HG02973 (cell line): ENCODE measurements around the gene H6PD.
A peak's percentile ranks its signal among the peaks of the same experiment; 100 is the strongest.

Experiments used
- ATAC-seq: cut with Tn5 transposase; IDR thresholded peaks from one replicate; pipeline ENCODE4 v1.9.1; 2021; ENCODE audit warnings: moderate library complexity; ENCODE audit not compliant: unreplicated experiment

H6PD gene

GRCh38 chr1:9256332-9256731, 21.8 kb downstream of the H6PD start:
- no peak for ATAC-seq

DNA sequence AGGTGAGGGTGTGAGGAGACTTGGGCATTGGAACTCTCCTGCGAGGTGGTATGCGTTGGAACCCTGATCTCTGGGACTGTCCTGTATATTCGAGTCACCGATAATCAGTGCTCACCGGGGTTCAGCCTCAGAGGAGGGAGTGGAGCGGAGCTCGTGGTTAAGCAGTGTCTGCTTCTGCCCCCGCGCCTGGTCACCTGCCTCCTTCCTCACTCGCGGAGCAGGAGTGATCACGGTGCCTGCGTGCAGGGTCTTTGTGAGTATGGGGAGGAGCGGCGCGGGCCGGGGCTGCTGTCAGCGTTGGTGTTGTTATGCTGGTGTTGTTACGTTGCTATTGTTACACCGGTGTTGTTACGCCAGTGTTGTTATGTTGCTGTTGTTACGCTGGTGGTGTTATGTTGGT, 23.3 kb downstream of the H6PD start:
- ATAC-seq: no peak

DNA sequence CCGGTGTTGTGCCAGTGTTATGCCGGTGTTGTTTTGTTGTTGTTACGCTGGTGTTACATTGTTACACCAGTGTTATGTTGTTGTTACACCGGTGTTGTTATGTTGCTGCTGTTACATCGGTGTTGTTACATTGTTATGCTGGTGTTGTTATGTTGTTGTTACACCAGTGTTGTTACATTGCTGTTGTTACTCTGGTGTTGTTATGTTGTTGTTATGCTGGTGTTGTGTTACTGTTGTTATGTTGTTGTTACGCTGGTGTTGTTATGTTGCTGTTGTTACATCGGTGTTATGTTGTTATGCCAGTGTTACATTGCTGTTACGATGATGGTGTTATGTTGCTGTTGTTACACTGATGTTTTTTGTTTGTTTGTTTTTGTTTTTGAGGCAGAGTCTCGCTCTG, 24.1 kb downstream of the H6PD start:
- no peak for ATAC-seq

DNA sequence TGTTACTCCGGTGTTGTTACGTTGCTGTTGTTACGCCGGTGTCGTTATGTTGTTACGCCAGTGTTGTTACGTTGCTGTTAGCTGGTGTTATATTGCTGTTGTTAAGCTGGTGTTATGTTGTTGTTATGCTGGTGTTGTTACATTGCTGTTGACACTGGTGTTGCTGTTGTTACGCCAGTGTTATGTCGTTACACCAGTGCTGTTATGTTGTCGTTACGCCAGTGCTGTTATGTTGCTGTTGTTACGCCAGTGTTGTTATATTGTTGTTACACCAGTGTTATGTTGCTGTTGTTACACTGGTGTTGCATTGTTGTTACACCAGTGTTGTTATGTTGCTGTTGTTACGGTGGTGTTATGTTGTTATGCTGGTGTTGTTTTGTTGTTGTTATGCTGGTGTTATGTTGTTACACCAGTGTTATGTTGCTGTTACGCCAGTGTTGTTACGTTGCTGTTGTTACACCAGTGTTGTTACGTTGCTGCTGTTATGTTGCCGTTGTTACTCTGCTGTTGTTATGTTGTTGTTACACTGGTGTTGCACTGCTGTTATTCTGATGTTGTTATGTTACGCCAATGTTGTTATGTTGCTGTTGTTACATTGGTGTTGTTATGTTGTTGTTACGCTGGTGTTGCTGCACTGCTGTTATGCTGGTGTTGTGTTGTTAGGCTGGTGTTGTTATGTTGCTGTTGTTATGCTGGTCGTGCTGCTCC, 25.6 kb downstream of the H6PD start:
- no peak for ATAC-seq

DNA sequence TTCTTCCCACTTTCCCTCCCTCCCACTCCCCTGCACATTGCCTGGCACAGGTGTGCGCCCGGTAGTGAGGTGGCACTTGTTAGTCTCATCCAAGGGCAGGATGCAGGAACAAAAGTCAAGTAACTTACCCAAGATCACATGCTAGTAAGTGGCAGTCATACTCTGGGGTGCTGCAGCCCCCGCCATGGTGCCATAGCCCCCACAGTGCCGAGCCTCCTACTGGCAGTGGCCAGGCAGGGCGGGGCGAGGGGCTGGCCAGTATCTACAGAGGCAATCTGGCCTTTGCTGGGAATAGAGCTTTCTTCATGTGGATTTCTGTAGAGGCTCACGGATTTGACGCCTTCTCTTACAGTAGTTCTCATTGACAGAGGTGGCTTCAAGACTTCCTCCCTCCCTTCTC, 26.9 kb downstream of the H6PD start:
- no peak for ATAC-seq

DNA sequence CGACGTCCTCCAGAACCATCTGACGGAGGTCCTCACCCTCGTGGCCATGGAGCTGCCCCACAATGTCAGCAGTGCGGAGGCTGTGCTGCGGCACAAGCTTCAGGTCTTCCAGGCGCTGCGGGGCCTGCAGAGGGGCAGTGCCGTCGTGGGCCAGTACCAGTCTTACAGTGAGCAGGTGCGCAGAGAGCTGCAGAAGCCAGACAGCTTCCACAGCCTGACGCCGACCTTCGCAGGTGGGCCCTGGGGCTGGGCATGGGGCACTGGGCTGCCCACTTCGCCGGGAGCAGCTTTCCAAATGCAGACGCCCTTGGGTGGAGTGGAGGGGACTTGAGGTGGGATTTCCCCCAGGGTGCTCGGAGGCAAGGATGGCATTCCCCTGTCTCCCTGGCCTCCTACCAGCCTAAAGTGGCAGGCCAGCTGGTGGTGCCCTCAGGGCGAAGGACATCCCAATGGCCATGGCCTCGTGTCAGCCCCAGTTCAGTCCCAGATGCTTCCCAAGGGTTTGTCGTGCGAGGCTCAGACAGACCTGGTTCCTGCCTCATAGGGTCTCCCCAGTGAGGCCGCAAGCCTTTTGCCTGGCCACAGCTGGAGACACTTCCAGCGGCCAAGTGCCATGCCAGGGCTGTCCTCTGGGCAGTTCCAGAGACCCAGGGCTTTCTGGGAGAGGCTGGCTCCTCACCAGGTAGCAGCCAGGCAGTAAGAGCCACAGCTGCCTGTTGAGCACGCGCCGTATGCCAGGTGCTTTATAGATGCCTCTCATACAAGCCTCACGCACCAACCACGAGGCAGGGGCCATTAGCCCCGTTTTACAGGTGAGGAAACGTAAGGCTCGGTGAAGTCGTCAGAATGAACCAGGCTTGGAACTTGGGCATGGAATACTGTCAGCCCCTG, 27.8 kb downstream of the H6PD start:
- ATAC-seq: no peak

GRCh38 chr1:9263276-9263855, 28.8 kb downstream of the H6PD start:
- ATAC-seq: no peak

GRCh38 chr1:9263984-9264872, 29.7 kb downstream of the H6PD start:
- ATAC-seq: no peak

GRCh38 chr1:9265037-9265436, 30.5 kb downstream of the H6PD start:
- no peak for ATAC-seq

DNA sequence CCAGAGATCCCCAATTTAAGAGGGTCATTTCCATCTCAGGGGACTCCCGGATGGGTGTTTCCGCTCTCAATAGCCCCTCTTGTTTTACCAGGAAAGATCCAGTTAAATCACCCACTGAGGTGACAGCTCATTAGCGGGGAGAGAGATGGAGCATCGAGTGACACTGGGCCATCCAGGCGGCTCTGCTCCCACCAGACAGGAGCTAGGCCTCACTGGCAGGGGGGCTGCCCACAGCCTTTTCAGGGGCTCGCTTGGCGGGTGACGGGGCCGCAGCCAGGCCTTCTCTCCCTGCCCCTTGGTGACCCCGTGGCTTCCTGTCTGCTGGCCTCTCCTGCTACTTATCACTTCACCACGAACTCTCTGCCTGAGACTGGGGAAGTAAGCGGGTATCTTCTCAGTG, 31.4 kb downstream of the H6PD start:
- no peak for ATAC-seq

DNA sequence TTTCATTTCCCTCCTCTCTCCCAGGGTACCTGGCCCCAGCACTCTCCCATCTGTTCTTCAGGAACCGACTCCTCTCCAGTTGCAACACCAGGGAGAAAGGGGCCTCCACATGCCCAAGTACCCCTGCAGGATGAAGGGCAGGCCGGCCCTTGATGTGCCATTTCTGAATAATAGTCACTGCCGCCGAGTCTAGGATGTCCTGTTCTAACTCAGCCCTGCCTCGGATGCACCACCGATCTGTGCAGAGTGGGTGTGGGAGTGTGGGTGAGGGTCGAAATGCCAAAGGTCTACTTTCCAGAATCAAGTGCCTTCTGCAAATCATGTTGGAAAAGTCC, 32.7 kb downstream of the H6PD start:
- ATAC-seq: no peak

- ATAC-seq: no peak
These were observed 33.4 kb downstream of the H6PD start for GRCh38 chr1:9267827-9268581.

DNA sequence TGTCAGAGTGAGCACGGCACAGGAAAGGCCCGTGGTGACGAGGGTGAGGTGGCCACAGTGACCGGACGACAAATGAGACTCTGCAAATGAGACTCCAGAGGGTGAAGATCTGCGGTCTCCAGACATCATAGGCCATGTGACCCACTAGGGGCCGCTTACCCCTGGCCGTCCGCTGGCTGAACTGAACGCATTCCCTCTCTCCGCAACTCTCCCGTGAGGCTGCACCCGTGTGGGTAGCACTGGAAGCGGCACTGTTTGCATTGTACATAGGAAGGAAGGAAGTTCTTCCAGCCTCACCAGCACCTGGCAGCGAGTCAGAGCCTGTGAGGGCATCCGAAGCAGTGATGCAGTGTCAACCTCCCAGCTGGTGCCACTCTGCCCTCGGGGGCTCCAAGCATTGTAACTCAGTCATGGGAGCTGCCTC, 34.5 kb downstream of the H6PD start:
- no peak for ATAC-seq

DNA sequence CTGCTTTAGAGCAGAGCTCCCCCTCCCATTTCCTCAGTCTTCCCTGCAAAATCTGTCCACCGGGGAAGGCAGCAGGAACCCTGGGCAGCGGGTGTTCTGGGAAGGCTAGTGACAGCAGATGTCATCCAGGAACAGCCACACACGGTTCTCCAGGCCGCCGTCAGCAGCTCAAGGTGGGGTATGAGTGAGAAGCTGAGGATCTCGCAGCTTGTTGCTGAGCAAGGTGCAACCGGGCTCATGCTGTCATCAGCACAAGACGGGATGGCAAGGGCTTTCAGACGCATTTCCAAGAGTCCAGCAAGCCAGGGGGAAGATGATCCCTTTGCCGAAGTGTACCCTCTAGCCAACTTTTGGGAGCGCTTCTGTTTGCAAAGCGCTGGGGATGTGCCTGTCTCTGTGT, 35.1 kb downstream of the H6PD start:
- ATAC-seq: no peak

DNA sequence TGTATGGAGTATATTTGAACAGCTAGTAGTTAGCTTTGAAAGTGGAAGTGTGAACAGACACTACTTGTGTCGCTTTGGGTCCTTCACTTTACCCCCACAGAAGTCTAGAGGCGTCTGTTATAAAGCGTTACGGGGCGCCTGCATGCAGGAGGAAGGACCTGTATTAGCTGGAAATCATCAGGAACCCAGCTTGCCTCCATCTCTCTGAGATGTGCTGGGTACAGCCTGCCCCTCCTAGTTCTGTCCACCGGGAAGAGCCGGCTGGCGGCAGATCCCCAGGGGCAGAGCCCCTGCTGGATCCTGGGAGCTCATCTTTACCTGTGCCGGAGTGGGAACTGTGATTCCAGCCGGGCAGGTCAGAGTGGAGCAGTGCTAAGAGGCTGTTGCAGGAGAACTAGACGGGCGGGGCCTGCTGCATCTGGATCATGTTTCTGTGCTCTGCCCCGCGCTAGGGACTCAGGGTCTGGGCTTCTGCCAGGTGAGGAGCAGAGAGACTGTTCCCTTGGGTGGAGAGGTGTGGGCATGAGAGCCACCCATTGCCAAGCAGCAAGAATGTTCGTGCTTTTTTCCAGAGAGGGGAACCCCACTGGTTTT, 35.8 kb downstream of the H6PD start:
- ATAC-seq: no peak

DNA sequence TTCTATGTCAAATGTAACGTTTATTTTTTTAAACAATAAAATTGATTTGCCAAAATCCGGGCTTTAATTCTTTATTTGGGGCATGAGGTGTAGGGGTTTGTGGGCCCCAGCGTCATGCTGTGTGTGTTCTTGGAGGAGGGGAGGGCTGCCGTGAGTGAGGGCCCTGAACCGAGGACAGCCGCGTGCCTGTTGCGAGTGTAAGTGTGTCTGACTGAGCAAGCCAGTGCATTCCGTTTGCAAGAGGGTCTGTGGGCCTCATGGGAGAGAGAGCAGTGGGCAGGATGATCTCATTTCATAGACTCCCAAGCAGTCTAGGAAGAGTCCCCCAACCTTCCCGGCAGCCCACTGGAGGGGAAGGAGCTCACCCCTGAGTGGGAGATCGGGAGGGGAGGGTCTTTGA, 36.7 kb downstream of the H6PD start:
- no peak for ATAC-seq

GRCh38 chr1:9271861-9272595, 37.5 kb downstream of the H6PD start:
- ATAC-seq: no peak

GRCh38 chr1:9273177-9273576, 38.6 kb downstream of the H6PD start:
- no peak for ATAC-seq

DNA sequence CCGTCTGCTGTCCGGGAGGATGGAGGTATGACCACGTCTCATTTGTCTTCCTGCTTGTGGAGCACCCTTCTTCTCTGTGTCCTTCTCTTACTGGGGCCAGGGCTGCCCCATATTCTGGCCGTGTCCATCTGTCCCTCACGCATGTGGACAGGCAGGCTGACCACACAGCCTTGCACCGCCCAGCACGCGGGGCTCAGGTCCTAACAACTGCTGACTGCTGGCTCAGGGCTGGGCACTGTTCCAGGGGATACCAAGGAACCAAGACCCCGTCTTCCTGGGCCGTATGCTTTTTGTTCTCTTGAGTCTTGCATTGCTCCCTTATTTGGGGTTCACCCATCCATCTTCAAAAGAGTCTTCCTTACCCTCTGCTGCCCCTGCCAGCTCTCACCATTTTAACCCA, 40.6 kb downstream of the H6PD start:
- ATAC-seq: peak; percentile 12
